HG02884 (cell line): Measurements from ENCODE around the gene TRMT6.

Experiments
- ATAC-seq: cut with Tn5 transposase; IDR thresholded peaks from one replicate; pipeline ENCODE4 v1.9.1; 2021; ENCODE audit warnings: mild to moderate bottlenecking, moderate library complexity; ENCODE audit not compliant: unreplicated experiment

Gene TRMT6

DNA sequence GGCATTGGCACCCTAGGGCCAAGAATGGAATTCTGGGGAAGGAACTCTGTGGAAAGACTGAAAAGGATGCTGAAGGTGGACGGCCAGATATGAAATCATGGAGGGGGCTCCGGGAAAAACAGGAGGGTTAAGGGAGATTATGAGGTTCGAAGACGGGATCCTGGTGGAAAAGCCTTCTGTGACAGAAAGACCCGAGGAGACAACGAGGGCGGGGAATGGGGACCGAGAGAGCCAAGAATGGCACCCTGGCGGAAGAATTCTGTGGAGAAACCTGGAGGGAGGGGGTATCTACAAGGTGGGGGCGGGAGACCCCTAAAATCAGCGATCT, 426 bp downstream of the TRMT6 start:
- ATAC-seq, result no peak

- ATAC-seq, result no peak
Measured at GRCh38 chr20:5947276-5947675, 3.1 kb downstream of the TRMT6 start.

GRCh38 chr20:5945963-5946362, 4.4 kb downstream of the TRMT6 start:
- ATAC-seq, result no peak

DNA sequence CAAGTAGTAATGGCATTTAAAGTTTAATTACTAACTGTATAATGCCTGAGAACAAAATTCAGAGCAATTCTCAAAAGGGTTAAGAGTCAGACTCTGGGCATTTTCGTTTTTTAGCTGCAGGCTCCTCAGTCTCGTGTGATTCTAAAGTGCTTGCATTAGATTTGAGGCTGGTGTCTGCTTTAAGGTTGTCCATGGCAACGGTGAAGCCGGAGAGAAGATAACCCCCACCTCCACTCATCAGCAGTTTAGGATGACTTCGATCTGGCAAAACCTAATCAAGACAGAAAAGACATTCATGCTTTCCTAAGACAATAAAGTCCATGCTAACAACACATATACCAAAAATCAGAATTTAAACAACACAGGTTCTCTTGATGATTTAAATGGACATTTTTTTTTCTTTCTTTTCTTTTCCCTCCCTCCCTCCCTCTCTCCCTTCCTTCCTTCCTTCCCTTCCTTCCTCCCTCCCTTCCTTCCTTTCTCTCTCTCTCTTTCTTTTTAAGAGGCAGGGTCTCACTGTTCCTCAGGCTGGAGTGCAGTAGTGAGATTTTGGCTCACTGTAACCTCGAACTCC, 11.8 kb downstream of the TRMT6 start:
- no peak for ATAC-seq

DNA sequence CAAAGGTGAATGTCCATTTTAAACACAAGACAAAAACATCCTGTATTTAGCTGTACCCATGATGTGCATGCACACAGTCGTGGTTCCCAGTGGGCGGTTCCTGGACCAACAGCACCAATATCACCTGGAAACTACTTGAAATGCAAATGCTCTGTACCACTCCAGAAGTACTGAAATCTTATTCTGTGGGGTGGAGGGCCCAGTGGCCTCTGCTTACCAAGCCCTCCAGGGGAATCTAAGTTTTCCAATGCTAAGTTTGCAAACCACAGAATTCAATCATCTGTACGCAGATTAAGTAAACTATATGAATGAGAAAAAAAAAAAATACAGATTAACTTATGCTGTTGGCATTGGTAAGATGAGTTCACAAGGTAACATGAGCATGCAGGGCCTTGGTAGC, 14.1 kb downstream of the TRMT6 start:
- no peak for ATAC-seq

GRCh38 chr20:5935384-5935783, 14.9 kb downstream of the TRMT6 start:
- ATAC-seq, result no peak

DNA sequence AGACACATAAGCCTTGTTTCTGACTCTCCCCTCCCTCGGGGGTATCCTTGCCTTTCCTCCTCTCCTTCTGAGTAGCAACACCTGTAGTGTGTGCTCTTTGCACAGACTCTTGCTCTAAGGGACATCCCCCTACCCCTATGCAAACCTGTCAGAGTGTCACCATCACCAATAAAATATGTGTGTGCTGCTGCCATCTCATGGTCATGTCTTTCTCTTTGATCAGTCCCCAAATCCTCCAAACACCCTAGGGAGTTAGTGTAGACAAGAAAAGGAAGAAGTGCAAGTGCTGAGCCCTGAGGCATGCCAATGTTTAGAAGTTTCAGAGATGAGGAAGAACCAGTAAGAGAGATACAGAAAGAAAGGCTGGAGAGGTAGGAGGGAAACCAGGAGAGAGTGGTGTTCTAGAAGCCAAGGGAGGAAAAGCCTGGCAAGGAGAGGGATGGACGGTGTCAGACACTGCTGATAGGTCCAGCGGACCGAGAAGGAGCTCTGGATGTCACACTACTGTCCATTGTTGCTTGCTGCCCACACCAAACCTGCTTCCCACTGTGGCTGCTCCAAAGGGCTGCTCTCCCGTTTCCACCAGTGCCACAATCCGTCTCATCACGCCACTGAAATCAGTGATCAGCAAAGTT, 16.4 kb downstream of the TRMT6 start:
- ATAC-seq, result no peak

DNA sequence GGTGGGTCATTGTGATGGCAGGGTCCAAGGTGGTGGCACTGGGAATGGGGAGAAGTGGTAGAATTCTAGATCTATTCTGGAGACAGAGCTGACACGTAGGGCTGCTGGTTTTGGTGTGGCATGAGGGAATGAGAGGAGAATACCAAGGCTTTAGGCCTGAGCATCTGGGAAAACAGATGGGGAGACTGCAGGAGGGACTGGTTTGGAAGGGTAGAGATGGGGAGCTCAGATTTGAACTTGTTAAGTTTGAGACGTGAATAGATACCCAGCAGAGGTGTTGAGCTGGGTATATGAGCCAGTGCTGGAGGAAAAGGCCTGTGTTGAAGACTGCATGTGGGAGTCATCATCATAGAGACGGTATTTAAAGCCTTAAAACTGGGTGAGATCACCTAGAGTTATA, 17.5 kb downstream of the TRMT6 start:
- ATAC-seq, result no peak

DNA sequence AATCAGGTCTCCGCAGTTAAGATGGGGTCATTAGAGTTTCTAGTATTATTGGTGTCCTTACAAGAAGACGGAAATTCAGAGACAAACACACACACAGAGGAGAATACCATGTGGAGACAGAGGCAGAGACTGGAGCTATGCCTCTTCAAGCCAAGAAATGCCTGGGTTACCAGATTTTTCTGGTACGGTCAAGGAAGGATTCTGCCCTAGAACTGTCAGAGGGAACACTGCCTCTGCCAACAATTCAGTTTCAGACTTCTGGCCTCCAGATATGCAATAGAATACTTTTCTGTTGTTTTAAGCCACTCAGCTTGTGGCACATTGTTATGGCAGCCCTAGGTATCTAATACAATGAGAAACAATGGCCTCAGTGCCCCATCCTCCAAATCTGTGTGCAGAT, 18.9 kb downstream of the TRMT6 start:
- ATAC-seq, result no peak

- no peak for ATAC-seq
Measured at GRCh38 chr20:5928836-5929715, 21.3 kb downstream of the TRMT6 start.

GRCh38 chr20:5927749-5928462, 22.4 kb downstream of the TRMT6 start:
- ATAC-seq, result no peak

GRCh38 chr20:5925551-5925950, 24.8 kb downstream of the TRMT6 start:
- ATAC-seq, result no peak

DNA sequence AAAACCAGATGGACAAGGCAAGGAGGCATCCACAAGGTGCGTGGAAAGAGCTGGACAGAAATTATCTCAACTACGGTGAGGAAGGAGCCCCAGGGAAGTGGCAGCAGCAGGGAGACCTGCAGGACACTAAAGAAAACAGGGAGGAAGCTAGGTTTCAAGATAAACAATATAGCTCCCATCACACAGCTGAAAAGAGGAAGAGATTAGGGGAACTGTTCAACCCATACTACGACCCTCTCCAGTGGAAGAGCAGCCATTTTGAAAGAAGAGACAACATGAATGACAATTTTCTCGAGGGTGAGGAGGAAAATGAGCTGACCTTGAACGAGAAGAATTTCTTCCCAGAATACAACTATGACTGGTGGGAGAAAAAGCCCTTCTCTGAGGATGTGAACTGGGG, 26.8 kb downstream of the TRMT6 start:
- ATAC-seq, result no peak

DNA sequence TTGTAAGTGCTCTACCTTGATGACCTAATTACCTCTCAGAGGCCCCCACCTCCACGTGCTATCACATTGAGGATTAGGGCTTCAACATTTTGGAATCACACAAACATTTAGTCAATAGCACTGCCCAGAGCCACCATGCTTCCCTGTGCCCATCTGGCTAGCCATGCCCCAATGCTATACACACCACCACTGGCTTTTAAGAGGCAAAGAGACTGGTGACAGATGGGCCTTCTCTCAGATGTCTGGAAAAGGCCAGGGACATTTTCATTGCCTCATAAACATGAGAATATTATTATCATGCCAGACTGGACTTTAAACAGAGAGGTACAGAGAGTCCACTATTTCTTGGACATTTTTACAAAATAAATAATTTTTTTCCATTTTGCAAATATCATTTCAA, 29.8 kb downstream of the TRMT6 start:
- ATAC-seq, result no peak

GRCh38 chr20:5919626-5920544, 30.4 kb downstream of the TRMT6 start:
- ATAC-seq, result no peak

DNA sequence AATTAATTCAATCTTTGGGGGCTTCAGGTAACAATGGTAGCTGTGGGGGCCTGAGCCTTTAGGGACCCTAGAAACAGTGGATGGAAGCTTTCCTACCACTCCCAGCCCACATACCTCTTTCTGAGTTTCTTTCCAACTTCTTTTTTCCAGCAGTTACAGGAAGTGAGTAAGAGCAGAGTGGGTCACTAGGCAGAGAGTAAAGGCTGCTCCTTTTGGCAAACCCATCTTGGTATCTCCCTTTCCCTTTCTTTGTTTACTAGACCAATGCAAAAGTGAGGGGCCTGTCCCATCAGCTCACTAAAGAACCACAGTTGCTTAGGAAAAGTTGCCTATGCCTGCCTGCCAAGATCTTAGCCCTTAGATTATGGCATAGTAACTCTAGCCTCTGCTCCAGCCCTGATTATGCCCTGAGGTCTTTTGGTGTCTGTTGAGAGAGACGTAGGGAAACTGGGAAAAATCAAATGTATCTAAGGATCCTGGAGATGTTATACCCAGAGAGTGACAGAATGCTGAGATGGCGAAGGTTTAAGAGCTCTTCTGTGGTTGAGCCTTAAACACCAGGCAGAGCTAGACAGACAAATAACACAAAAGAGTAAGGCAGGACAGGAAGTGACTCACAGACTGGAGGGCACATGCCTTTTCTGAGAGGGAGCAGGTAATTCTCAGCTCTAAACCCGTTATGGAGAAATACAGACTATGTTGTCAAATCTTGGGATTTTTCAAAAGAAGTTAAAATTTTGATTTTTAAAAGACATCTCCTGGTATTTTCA, 31.3 kb downstream of the TRMT6 start:
- no peak for ATAC-seq

GRCh38 chr20:5914859-5915258, 35.5 kb downstream of the TRMT6 start:
- no peak for ATAC-seq

DNA sequence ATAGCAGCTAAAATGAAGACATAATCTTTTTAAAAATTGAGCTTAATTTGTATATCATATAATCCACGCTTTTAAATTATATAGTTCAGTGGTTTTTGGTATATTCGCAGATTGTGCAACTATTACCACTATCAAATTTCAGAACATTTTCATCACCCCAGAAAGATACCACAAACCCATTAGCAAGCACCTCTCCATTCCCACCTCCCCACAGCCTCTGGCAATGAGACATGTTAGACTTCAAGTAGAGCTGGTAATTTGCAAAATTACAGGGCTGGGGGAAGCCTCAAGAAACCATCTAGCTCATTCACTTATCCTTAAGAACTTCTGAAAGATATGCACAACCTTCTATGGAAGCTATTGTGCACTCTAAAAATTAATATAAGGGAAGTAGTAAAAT, 37.2 kb downstream of the TRMT6 start:
- ATAC-seq, result no peak

- ATAC-seq, result no peak
Measured at GRCh38 chr20:5910186-5910585, 40.1 kb downstream of the TRMT6 start.

DNA sequence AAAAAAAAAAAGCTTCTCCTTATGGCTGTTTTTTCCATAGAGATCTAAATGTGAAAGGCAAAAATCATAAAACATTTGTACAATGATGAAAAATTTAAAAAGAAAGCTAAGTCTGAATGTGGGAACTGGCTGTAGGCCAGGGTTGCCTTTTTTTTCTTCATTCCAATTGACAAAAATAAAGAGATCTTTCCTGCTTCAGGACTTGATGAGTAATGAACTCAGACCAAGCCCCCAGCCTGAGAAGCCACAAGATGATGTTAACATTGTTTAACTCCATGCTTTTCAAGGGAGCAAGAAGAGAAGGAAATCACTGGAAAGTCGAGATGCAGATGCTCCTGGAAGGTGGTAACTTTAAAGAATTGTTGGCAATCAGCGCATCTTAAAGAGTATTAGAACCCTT, 41.4 kb downstream of the TRMT6 start:
- ATAC-seq, result no peak
